Subcutaneous adipose tissue (tissue), 4 donors: ENCODE results near the gene CPAMD8. TPM values are rescaled to one million over a fixed set of nuclear protein-coding genes. Genes with fewer than 3 reads are reported as not detected.

Source experiments
- total RNA-seq, 4 donors: library from RNA; depleted of rRNA; stranded (reverse); fragments of >200 nt; gene quantifications; one replicate each; pipeline ENCODE4 v1.1.0, GENCODE V29; 2016
- TF ChIP-seq, protein P1 (sequence below): fragments of 450-650 bp; IDR thresholded peaks from one replicate; pipeline ENCODE4 v1.5.1; 2016; ENCODE audit warnings: low read depth, mild to moderate bottlenecking, control low read depth, antibody characterized with exemption, moderate library complexity

CPAMD8 gene
- total RNA-seq, 4 donors from 2014 or later: 3.7 to 75.5 (median 22.0) TPM

DNA sequence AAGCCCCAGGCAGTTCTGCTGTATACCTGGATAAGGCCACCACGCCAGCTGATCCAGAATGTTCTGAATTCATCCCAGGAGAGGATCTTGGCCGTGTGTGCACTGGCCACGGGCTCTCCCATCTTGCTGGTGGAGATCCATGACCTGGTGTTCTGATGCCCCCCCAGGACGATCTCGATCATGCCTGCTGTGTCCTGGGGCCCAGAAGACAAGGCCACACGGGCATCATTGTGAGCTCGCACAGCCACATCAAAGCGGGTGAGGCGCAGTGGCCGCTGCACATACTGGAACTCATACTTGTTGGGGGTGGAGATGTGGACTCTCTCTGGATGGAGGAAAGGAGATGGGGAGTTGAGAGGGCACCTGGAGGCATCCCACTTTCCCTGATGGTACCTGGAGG is 97.7 kb downstream of the CPAMD8 start:
- TF ChIP-seq, protein P1, sequence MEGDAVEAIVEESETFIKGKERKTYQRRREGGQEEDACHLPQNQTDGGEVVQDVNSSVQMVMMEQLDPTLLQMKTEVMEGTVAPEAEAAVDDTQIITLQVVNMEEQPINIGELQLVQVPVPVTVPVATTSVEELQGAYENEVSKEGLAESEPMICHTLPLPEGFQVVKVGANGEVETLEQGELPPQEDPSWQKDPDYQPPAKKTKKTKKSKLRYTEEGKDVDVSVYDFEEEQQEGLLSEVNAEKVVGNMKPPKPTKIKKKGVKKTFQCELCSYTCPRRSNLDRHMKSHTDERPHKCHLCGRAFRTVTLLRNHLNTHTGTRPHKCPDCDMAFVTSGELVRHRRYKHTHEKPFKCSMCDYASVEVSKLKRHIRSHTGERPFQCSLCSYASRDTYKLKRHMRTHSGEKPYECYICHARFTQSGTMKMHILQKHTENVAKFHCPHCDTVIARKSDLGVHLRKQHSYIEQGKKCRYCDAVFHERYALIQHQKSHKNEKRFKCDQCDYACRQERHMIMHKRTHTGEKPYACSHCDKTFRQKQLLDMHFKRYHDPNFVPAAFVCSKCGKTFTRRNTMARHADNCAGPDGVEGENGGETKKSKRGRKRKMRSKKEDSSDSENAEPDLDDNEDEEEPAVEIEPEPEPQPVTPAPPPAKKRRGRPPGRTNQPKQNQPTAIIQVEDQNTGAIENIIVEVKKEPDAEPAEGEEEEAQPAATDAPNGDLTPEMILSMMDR: no peak

DNA sequence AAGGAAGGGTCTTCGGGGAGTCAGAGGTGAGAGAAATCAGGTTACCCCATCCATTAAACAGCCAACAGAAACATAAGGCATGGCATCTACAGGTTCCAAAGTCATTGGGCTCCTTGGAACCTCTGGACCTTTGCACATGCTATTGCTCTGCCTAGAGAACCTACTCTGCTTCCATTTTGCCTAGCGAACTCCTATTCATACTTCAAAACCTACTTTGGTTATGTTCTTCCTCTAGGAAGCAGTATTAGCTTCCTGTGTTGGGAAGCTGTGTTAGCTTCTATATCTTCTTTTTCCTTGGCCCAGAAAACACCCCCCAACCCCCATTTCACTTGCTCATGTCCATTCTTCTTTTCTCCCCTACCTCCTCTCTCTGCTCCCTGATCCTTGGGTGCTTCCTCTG is 98.3 kb downstream of the CPAMD8 start:
- TF ChIP-seq, protein P1: no peak

DNA sequence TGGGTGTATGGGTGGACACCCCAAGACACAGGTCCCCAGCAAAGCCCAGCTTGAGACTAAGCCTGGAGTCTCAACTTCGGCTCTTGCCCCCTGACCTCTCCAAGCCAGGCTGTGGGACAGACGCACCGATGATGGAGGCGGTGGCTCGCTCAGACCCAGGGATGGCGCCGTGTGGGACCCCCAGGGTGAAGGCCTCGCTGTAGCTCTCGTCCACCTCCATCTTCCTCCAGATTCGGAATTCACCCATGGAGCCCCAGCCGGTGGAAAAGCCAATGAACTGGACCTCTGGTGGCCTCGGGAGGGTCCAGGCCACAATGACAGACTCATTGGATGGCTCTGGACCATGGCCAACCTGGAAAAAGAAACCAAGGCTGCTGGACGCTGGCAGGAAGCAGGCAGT is 98.7 kb downstream of the CPAMD8 start:
- TF ChIP-seq, protein P1: no peak

DNA sequence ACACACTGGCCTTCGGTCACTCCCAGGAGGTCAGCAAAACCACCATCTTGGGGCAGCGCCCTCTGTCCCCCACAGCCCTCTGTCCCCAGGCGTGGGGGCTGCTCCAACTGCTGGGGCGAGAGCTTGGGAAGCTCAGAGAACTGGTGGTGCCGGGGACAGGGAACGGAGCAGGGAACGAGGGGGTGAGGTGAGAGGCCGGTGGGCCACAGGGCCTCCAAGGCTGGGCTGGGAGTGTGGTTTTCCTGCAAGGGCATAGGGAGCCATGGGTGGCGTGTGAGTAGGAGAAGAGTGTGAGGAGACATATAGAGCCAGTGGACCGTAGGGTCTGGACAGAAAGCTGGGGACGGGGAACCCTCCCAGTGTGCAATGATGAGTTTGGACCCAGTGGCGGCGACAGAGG is 103.7 kb downstream of the CPAMD8 start:
- TF ChIP-seq, protein P1: no peak

DNA sequence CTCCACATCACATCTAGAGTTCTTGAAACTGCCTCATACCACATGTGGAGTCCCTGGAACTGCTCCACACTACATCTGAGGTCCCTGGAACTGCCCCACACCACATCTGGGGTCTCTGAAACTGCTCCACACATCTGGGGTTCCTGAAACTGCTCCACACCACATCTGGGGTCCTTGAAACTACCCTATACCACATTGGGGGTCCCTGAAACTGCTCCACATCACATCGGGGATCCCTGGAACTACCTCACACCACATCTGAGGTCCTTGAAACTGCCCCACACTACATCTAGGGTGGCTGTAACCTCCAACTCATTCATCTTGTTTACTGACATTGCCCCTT is 104.0 kb downstream of the CPAMD8 start:
- TF ChIP-seq, protein P1: no peak

DNA sequence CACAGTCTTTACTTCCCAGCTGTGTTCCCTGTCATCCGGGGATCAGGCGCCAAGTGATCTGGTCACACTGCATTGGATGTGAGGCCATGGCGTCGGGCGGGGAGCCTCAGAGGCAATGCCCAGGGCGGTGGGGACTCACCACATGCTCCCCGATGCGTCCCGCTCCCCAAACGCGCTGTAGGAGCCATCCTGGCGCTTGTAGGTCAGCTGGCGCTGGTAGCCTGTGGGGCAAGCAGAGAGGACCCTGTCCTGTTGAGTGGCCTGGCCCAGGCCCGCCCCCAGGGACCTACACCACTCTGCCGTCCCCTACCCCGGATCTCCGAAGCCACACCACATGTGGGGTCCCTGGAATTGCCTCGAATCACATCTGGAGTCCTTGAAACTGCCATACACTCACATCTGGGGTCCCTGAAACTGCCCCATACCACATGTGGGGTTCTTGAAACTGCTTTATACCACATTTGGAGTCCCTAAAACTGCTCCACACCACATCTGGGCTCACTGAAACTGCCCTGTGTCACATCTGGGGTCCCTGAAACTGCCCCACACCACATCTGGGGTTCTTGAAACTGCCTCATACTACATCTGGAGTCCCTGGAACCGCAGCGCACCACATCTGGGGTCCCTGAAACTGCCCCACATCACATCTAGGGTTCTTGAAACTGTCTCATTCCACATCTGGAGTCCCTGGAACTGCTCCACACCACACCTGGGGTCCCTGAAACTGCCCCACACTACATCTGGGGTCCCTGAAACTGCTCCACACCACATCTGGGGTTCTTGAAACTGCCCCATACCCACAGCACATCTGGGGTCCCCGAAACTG is 104.6 kb downstream of the CPAMD8 start:
- TF ChIP-seq, protein P1: no peak

DNA sequence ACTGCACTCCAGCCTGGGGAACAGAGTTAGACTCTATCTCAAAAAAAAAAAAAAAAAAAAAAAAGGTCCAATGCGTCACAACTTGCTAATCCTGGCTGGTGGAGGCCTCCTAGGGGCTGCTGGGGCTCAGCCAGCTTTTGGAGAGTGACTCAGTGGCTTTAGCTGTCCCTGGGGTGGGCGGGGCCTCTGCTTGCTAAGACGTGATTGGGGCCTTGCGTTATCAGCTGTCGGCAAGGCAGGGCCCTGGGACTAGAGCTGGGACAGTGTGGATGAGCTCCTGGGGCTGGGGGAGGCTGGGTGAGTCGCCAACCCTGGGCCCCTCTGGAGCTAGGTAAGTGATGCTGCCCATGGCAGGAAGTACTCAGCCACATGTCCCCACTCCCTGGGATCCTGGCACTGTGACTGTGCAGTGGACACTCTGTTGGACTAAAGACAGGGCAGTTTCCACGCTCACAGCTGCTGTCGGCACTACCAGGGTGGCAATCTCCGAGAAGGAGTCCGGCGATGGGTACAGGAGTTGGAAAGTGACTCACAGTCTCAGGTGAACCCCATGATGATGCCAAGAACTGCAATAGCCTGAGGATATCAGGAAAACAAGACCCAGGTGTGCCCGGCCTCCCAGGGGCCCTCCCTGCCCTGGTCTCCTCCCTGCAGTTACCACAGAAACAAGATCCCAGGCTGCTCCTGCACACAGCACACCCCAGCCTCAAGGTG is 105.6 kb downstream of the CPAMD8 start:
- TF ChIP-seq, protein P1: no peak
